Measurements from ENCODE around the gene ICA1L. TPM values are rescaled to one million over a fixed set of nuclear protein-coding genes. Genes with fewer than 3 reads are reported as not detected.
A peak's percentile ranks its signal among the peaks of the same experiment; 100 is the strongest.

The ICA1L gene
- total RNA-seq, 4 donors from 2014 or later = 0.85 to 4.2 (median 1.2) TPM

GRCh38 chr2:202821206-202822160, 50.1 kb downstream of the ICA1L start:
- Histone ChIP-seq H3K27ac (no peak overlapping the region), H3K27me3 (no peaks in the 10 kb centered on the region), H3K9me3 (no peaks in the 10 kb centered on the region), H3K36me3 (no peaks in the 10 kb centered on the region), H3K4me1 (peaks cover 4% of the 10 kb centered on the region), H3K4me3 (no peak overlapping the region)
- 86% methylated on average over 7 of the region's 7 CpGs for WGBS
- TF ChIP-seq, protein P1, sequence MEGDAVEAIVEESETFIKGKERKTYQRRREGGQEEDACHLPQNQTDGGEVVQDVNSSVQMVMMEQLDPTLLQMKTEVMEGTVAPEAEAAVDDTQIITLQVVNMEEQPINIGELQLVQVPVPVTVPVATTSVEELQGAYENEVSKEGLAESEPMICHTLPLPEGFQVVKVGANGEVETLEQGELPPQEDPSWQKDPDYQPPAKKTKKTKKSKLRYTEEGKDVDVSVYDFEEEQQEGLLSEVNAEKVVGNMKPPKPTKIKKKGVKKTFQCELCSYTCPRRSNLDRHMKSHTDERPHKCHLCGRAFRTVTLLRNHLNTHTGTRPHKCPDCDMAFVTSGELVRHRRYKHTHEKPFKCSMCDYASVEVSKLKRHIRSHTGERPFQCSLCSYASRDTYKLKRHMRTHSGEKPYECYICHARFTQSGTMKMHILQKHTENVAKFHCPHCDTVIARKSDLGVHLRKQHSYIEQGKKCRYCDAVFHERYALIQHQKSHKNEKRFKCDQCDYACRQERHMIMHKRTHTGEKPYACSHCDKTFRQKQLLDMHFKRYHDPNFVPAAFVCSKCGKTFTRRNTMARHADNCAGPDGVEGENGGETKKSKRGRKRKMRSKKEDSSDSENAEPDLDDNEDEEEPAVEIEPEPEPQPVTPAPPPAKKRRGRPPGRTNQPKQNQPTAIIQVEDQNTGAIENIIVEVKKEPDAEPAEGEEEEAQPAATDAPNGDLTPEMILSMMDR (IDR thresholded peaks at IDR 0.05) = no peak
- TF ChIP-seq POLR2AphosphoS5 (IDR thresholded peaks at IDR 0.05) = no peak
- no peak for TF ChIP-seq POLR2A (IDR thresholded peaks at IDR 0.05)
- TF ChIP-seq EP300 (IDR thresholded peaks at IDR 0.05) = no peak
- DNase-seq (ENCODE audit: low spot score in 2 of 2) = no peak

- H3K4me3 ChIP-seq = no peak overlapping the region
- H3K4me1 ChIP-seq = peaks cover 8% of the 10 kb centered on the region
- H3K27ac ChIP-seq = no peak overlapping the region
- no peaks in the 10 kb centered on the region for H3K27me3 ChIP-seq
- DNase-seq (ENCODE audit: low spot score in 2 of 2) = no peak
- no peak for TF ChIP-seq POLR2A (IDR thresholded peaks at IDR 0.05)
- no peaks in the 10 kb centered on the region for H3K36me3 ChIP-seq
- H3K9me3 ChIP-seq = no peaks in the 10 kb centered on the region
- 91% methylated on average over 3 of the region's 3 CpGs for WGBS
Observed at GRCh38 chr2:202818321-202818720, 53.2 kb downstream of the ICA1L start.

- Histone ChIP-seq H3K4me3 (no peak overlapping the region), H3K4me1 (peaks cover 8% of the 10 kb centered on the region), H3K27ac (no peak overlapping the region), H3K36me3 (no peaks in the 10 kb centered on the region), H3K27me3 (no peaks in the 10 kb centered on the region), H3K9me3 (no peaks in the 10 kb centered on the region)
- no peak for DNase-seq (ENCODE audit: low spot score in 2 of 2)
- WGBS = 77% methylated on average over 1 of the region's 1 CpG
- TF ChIP-seq, protein P1 (IDR thresholded peaks at IDR 0.05) = no peak
- TF ChIP-seq EP300 (IDR thresholded peaks at IDR 0.05) = no peak
- no peak for TF ChIP-seq POLR2A (IDR thresholded peaks at IDR 0.05)
- no peak for TF ChIP-seq POLR2AphosphoS5 (IDR thresholded peaks at IDR 0.05)
Observed at GRCh38 chr2:202817771-202818170, 53.8 kb downstream of the ICA1L start.

- H3K4me3 ChIP-seq = no peak overlapping the region
- WGBS = 41% methylated on average over 4 of the region's 4 CpGs
- H3K9me3 ChIP-seq = no peaks in the 10 kb centered on the region
- H3K36me3 ChIP-seq = no peaks in the 10 kb centered on the region
- no peak for TF ChIP-seq EP300 (IDR thresholded peaks at IDR 0.05)
- no peak for TF ChIP-seq POLR2A (IDR thresholded peaks at IDR 0.05)
- TF ChIP-seq, protein P1 (IDR thresholded peaks at IDR 0.05) = no peak
- no peak for TF ChIP-seq POLR2AphosphoS5 (IDR thresholded peaks at IDR 0.05)
- no peak for DNase-seq (ENCODE audit: low spot score in 2 of 2)
- H3K27me3 ChIP-seq = no peaks in the 10 kb centered on the region
- peaks cover 8% of the 10 kb centered on the region for H3K4me1 ChIP-seq
- peak overlapping the region; percentile 54 for H3K27ac ChIP-seq
Observed at GRCh38 chr2:202815548-202816360, 55.8 kb downstream of the ICA1L start.

GRCh38 chr2:202814226-202814625, 57.3 kb downstream of the ICA1L start:
- Histone ChIP-seq H3K4me1 (peaks cover 8% of the 10 kb centered on the region), H3K27ac (no peak overlapping the region), H3K9me3 (no peaks in the 10 kb centered on the region), H3K36me3 (no peaks in the 10 kb centered on the region), H3K4me3 (no peak overlapping the region), H3K27me3 (no peaks in the 10 kb centered on the region)
- TF ChIP-seq EP300 (IDR thresholded peaks at IDR 0.05) (no peak), POLR2A (IDR thresholded peaks at IDR 0.05) (no peak), POLR2AphosphoS5 (IDR thresholded peaks at IDR 0.05) (no peak)
- TF ChIP-seq, protein P1 (IDR thresholded peaks at IDR 0.05) = no peak
- WGBS = 89% methylated on average over 1 of the region's 1 CpG
- no peak for DNase-seq (ENCODE audit: low spot score in 2 of 2)

Data from suprapubic skin (tissue), 4 donors.